ENCODE data around the gene SPDYE18.
"Not testable (repeated sequence)": the region's sequence is repeated elsewhere in the genome, so short reads cannot be mapped to it uniquely, and the experiment has no call there.

Gene SPDYE18, protein sequence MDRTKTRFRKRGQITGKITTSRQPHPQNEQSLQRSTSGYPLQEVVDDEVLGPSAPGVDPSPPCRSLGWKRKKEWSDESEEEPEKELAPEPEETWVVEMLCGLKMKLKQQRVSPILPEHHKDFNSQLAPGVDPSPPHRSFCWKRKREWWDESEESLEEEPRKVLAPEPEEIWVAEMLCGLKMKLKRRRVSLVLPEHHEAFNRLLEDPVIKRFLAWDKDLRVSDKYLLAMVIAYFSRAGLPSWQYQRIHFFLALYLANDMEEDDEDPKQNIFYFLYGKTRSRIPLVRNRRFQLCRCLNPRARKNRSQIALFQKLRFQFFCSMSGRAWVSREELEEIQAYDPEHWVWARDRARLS

DNA sequence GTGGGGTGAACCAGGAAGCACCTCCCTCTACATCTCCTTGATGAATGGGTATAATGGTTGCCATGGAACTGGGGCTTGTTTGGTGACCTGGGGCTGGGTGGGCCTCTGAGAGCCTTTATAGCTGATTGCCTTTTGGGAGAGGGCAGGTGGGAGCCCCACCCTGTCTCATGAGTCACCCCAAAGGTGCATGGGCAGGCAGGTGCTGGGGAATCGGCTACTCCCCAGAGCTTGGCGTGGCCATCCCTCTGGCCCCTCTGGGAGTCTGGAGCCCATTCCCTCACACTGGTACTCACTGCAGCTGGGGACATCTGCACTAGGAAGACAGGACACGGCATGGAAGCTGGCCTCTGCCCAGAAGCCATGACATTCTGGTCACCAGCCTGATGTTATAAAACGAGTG, at the start of gene SPDYE18:
Gene SPDYE18 (minus strand): TSS at position 2 of the 400 bp plus-strand sequence. CDS start 2,046 bp downstream, outside the sequence.
- not testable (repeated sequence) for DNase-seq (ENCODE audit: low spot score)

DNA sequence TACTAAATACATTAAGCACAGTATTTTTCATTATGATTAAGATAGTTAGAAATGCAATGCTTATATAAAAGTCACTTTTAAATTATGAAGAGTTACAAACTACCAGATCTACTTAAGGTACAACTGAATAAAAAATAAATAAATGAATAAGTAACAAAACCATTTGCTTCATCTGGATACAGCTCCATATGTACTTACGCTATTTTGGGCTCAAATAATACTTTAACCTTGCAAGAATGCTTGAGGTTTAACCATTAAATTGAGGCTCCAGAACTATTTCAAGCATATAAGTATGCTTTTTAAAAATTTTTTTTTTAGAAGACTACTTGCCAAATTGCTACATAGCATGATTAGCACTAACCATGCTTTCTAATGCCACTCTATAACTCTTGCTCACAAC, 46.0 kb upstream of the SPDYE18 start:
- DNase-seq (ENCODE audit: low spot score), result not testable (repeated sequence)

DNA sequence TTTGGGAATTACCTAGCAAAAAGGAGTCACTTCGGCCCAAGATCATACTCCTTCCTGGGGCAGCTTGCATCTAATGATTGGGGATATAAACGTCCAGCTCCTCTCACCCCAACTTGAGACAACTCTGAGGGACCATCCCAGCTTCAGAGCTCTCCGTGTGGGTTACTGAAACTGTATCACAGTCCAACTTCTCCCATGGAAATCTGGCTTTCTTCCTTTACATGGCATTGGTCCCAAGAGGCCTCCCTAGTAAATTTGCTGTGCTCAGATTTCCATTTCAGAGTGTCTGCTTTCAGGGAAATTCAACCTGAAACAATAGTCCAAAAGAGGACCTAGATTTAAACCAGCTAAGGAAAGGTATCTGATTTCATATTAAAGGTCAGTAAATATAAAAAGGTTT, 45.3 kb upstream of the SPDYE18 start:
- not testable (repeated sequence) for DNase-seq (ENCODE audit: low spot score)

DNA sequence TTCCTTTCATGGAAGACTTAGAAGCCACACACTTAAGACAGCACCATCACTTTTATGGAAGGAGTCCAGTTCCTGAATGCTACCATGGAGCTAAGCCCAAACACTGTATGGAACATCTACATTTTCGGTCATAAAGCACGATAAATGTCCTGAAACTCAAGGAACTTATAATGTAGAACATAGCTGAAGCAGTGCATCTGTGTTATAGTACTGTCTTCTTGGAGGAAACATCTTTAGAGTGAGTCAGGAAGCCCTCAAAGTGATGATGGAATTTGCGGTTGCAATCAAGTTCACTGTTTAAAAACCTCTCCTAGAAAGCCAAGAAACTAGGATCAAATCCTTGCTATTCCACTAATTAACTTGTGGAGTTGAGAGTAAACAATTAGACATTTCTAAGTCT, 43.5 kb upstream of the SPDYE18 start:
- not testable (repeated sequence) for DNase-seq (ENCODE audit: low spot score)

DNA sequence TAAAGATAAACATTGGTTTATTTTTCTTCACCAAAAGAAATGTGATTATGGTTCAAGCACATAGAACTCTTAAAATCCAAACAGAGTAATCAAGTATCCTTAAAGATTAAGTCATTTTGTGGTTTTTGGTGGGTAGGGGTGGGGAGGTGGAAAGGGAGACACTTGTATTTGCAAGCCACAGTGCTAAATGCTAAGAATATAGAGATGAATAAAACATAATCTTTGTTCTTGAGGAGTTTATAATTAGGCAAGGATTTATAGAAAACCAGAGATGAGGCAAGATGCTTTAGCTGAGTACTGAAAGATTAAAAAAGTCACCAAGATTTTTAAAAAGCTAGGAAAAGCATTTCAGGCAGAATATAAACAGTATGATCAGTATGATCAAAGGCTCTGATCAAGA, 40.3 kb upstream of the SPDYE18 start:
- DNase-seq (ENCODE audit: low spot score), result not testable (repeated sequence)

DNA sequence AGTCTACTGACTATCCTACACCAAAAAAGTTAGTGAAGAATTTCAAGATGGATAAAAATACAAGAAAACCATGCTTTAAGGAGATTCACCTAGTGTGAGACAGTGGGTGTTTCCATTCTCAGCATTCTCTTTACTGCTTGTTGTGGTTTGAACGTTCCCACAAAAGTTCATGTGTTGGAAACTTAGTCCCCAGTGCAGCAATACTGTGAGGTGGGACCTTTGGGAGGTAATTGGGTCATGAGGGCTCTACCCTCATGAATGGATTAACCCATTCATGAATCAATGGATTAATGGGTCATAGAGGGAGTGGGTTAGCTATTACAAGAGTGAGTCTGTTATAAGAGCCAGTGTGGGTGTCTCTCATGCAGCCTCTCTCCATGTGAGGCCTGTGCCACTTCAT, 38.8 kb upstream of the SPDYE18 start:
- not testable (repeated sequence) for DNase-seq (ENCODE audit: low spot score)

DNA sequence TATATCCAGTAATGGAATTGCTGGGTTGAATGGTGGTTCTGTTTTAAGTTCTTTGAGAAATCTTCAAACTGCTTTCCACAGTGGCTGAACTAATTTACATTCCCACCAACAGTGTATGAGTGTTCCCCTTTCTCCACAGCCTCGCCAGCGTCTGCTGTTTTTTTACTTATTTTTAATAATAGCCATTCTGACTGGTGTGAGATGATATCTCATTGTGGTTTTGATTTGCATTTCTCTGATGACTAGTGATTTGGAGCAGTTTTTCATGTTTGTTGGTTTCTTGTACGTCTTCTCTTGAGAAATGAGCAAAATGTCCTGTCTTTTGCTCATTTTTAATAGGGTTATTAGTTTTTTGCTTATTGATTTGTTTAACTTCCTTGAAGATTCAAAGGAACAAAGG, 38.1 kb upstream of the SPDYE18 start:
- DNase-seq (ENCODE audit: low spot score), result not testable (repeated sequence)

DNA sequence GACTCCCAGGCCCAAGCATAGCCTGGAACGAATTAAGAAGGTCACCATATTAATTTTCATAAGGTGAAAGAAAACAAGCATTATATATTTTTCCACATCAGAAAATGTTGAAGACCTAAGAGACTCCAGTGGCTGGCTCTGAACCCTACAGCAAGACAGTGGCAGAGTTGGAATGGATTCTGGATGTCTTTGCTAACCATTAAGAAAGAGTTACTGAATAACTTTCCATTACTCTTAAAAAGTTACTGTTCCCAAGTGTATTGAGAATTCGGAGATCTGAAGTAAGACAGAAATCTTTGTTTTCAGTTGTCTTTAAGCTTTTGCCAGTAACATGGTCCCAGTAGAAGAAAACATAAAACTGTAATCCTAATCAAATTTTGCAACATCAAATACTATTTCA, 29.9 kb upstream of the SPDYE18 start:
- DNase-seq (ENCODE audit: low spot score), result not testable (repeated sequence)

DNA sequence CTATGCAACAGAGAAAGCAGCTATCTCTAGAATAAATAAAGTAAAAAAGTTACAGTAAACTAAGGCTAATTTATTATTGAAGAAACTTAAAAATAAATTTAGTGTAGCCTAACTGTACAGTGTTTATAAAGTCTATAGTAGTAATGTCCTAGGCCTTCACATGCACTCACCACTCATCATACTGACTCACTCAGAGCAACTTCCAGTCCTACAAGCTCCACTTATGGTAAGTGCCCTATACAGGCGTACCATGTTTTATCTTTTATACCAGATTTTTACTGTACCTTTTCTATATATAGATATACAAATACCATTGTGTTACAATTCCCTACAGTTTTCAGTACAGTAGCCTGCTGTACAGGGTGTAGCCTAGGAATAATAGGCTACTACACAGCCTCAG, 19.8 kb upstream of the SPDYE18 start:
- DNase-seq (ENCODE audit: low spot score), result not testable (repeated sequence)

DNA sequence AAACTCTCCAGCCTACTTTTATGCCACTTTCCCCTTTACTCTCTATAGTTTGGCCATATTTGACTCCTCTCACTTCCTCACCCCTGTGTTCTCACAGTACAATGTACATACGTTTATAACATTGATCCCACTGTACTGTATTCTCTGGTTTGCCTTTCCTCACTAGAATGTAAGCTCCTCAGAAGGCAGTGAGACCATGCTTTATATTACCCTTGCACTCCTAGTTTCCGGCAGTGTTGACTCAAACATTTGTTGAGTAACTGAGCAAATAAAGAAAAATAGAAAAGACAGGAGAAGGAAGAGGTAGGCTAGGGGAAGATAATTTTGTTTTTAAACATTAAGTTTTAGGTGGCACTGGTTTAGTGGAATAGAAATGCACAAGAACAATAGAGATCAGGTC, 17.9 kb upstream of the SPDYE18 start:
- not testable (repeated sequence) for DNase-seq (ENCODE audit: low spot score)

DNA sequence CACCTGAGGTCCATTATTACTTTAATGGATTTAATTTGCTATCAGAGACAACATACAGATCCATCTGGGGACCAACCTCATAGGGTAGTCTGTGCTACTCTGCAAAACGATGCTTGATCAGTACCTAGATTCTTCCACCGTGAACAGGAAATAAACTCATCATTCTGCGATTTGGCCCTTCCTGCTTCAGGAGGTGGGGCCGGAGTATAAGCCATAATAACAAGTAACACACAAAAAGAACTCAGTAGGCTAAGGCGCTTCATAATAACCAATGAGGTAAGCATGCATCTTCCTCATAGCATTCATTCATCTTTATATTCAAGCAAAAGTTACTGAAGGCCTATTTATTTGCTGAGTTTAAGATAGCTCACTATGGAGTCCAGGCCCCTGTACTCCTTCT, 17.3 kb upstream of the SPDYE18 start:
- DNase-seq (ENCODE audit: low spot score), result not testable (repeated sequence)

DNA sequence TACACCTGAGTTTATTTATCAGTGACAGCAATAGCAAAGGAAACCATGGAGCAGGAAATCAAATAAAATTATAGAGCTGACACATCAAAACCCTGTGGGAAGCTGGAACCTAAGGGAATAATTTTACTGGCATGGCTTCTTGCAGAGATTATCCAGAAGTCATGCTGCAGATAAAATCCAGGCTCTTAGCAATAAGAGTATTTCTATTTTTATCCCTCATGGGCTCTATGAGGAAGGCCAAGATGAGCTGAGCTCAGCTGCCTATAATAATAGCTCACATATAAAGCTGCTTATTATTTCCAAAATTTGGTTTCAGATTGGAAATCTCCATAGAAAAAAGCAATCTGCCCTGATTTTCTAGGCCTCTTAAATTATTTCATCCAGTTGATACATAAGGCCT, 16.8 kb upstream of the SPDYE18 start:
- not testable (repeated sequence) for DNase-seq (ENCODE audit: low spot score)

DNA sequence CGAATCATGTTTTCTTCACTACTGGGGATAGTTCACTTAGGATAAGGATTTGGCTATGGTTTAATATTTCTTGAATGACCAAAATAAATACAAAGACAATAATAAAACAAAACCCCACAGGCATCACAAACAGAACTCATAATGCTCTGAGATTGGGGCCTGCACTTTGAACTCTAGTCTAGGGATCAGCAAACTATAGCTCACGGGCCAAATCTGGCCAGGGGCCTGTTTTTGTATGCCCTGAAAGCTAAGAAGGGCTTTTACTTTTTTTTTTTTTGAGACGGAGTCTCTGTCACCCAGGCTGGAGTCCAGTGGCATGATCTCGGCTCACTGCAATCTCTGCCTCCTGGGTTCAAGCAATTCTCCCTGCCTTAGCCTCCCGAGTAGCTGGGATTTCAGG, 14.7 kb upstream of the SPDYE18 start:
- not testable (repeated sequence) for DNase-seq (ENCODE audit: low spot score)

DNA sequence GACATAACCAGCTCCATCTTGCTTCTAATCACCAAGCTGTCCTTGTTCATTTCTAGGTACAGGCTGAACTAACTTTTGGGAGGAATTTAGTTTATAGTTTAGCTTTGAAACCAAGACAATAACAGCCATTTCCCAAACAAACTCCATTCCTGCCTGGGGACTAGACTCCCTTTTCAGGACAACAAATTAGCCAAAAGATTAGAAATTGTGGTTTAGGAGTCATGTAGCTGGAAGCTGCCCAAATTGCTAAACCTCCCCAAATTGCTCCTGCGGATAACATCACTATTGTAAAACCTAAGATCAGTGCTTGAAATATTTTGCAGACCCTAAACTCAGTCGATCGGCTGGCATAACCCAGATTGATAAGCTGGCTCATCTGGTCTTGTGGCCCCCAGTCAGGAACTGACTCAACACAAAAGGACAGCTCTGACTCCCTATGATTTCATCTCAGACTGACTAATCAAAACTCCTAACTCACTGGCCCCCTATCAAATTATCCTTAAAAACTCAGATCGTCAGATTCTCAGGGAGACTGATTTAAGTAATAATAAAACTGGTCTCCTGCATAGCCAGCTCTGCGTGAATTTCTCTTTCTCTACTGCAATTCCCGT, 12.5 kb upstream of the SPDYE18 start:
- DNase-seq (ENCODE audit: low spot score), result not testable (repeated sequence)

DNA sequence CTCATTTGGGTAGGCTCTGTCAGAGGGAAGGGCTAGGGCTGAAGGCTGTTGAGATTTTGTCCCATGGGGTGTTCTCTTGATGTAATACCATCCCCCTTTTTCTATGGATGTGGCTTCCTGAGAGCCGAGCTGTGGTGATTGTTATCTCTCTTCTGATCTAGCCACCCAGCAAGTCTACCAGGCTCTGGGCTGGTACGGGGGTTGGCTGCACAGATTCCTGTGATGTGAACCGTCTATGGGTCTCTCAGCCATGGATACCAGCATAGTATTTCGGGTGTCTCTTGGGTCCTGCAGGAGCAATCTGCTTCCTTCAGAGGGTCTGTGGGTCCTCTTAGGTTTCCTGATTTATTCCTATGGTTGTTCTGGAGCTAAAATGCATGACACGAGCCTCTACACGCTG, 8.8 kb upstream of the SPDYE18 start:
- DNase-seq (ENCODE audit: low spot score), result not testable (repeated sequence)

DNA sequence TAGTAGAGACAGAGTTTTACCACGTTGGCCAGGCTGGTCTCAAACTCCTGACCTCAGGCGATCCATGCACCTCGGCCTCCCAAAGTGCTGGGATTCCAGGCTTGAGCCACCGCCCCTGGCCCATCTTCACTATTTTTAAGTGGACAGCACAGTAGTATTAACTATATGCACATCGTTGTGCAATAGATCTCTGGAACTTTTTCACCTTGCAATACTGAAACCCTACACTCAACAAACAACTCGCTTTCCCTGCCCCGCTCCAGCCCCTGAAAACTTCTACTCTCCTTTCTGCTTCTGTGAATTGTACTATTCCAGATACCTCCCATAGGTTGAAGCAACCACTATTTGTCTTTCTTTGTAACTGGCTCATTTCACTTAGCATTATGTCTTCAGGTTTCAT, 3.5 kb upstream of the SPDYE18 start:
- DNase-seq (ENCODE audit: low spot score), result not testable (repeated sequence)

DNA sequence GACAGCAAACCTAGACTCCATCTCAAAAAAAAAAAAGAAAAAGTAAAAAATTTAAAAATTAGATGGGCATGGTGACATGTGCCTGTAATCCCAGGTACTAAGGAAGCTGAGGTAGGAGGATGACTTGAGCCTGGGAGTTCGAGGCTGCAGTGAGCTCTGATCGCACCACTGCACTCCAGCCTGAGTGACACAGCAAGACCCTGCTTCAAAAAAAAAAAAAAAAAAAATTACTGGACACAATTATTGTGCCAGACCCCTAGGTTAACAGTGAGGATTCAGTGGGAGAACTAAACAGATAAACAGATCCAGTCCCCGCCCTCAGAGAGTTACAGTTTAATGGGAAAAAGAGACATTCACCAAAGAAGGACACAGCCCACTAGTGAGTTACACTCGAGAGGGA, 1.4 kb upstream of the SPDYE18 start:
- DNase-seq (ENCODE audit: low spot score), result not testable (repeated sequence)

DNA sequence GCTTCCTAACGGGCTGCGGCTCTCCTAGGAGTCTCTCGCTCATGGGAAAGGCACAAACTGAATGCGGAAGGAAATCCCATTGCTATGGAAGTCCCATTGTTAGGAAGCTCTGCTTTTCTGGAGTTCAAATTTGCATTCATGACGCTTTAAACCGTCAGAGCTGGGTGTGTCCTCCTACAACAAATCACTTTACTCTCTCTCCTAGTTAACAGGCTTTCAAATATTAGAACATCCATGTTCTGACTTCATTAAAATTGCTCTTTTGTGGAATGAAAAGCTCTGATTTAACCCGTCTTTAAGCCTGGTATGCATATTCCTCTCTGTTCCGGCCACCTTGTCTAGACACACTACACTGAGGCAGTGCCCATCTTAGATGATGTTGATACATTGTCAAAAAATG, 30.1 kb downstream of the SPDYE18 start, which contains the start of gene SPDYE17:
Gene SPDYE17 (minus strand): TSS at position 101 of the 400 bp plus-strand sequence. CDS start 1,791 bp downstream, outside the sequence.
- DNase-seq (ENCODE audit: low spot score), result not testable (repeated sequence)

DNA sequence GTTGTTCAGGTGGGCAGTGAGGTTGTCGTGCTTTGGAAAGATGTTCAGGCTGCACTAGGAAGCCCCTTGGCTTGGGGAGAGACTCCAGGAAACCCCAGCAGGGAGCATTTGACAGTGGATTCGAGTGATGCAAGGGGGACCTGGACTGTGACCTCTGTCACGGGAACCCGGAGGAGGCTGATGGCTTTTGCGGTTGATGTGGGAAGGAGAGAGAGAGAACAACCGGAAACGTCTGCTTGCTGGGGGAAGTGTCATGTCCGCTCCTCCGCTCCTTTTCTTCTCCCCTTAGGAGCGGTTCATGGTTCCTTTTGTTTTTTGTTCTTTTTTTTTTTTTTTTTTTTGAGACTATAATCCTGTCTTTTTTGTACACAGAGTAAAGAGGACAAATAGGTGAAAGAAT, 36.0 kb downstream of the SPDYE18 start:
- DNase-seq (ENCODE audit: low spot score), result not testable (repeated sequence)

DNA sequence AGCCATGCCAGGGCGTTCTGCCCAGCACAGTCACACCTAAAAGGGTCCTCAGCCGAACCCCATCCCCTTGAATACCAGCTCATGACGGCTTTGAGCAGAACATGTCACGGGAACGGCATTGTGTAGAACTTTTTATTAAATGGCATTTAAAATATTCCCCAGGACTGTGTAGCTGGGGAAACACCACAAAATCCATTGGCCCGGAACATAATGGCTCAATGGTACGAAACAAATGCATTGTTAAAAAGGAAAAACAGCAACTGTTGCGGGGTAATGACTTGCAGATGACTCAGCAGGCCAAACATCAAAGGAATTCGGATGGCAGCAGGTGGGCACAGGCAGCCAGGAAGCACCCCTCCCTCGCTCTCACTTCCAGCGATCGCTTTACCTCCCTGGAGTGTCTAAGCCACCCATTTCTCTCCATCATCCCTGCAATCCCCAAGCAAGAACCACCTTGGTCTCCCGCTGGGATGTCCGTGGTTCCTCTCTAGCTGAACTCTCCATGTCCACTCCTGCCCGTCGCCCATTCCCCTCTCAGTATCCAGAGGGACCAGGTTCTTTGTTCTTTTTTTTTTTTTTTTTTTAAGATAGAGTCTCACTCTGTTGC, 52.2 kb downstream of the SPDYE18 start:
- peak; percentile 98 for DNase-seq (ENCODE audit: low spot score)

DNA sequence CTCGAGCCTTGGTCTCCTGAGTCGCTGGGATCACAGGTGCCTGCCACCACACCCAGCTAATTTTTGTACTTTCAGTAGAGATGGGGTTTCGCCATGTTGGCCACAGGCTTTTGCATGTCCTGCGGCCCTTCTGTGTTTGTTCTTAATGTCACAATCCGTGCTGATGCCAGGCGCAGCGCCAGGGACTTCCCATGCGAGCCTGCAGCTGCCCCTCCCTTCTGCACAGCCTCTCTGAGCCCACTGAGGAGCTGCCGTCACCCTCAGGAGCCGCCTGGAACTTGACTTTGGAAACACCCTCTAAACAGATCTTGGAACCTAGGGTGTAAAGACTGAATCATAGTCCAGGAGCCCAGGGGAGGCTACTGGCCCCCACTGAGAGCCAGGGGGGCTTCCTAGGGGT, 54.4 kb downstream of the SPDYE18 start:
- DNase-seq (ENCODE audit: low spot score), result peak; percentile 85

DNA sequence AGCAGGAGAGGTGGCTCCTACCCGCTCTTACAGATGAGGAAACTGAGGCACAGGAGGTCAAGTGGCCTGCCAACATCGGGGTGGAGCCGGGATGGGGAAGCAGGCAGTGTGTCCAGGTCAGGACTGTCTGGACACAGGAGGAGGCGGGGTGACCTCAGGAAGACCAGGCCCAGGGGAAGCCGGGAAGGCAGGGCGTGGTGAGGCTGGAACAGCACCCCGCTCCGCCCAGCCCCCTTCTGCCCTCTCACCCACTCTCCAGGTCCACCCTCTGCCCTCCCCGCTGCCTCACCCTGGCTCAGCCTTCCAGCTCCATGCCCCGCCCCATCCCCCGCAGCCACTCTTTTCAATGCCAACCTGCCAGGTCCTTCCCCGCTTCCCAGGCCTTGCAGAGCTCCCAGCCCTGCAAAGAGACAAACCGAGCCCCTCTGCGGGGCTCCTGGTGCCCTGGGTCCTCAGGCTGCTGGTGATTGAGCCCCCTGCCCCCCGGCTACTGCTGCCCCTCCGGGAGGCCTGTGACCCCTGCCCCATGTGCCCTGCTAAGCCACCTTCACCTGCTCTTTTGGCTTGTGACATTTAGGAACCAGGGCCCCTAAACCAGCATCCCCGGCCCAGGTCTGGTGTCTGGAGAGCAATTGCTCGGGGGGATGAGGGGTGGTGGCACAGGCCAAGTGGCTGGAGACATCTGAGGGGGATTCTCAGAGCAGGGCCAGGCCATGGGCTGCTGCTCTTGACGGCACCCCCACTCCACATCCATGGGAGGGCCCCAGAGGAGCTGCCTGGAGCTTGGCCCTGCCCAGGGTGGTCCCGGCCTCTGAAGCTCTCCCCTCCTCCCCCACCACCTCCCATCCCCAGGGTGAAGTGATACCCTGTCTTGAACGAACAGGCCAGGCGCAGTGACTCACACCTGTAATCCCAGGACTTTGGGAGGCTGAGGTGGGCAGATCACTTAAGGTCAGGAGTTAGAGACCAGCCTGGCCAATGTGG, 55.9 kb downstream of the SPDYE18 start:
- not testable (repeated sequence) for DNase-seq (ENCODE audit: low spot score)

Data from kidney tubule cell (primary cell).